RWPE1 (cell line): Measurements from ENCODE around the gene SLC7A7.

Source experiments
- CTCF ChIA-PET: fragments of 350-600 bp; sonication (Branson Sonifier 250); formaldehyde crosslinking; extraction: SDS; loops from one replicate; lab custom pipeline; 2021; lab: Yijun Ruan, JAX
- POLR2A ChIA-PET: fragments of 400-600 bp; formaldehyde crosslinking; extraction: SDS; loops from one replicate; lab custom pipeline; 2020; ENCODE audit warnings: antibody characterized with exemption; ENCODE audit not compliant: low non-redundant PET; lab: Yijun Ruan, JAX
- DNase-seq: peaks from one replicate; pipeline ENCODE4 v3.0.0; 2012; ENCODE audit warnings: low spot score
- H3K27ac ChIP-seq: fragments of 450-650 bp; 2 replicates; pipeline ENCODE4 v1.5.1; 2017
- TF ChIP-seq, protein P1 (sequence below): fragments of 450-650 bp; conservative IDR thresholded peaks from 2 replicates; pipeline ENCODE4 v1.5.1; 2017; ENCODE audit warnings: low read depth, mild to moderate bottlenecking

SLC7A7 gene

DNA sequence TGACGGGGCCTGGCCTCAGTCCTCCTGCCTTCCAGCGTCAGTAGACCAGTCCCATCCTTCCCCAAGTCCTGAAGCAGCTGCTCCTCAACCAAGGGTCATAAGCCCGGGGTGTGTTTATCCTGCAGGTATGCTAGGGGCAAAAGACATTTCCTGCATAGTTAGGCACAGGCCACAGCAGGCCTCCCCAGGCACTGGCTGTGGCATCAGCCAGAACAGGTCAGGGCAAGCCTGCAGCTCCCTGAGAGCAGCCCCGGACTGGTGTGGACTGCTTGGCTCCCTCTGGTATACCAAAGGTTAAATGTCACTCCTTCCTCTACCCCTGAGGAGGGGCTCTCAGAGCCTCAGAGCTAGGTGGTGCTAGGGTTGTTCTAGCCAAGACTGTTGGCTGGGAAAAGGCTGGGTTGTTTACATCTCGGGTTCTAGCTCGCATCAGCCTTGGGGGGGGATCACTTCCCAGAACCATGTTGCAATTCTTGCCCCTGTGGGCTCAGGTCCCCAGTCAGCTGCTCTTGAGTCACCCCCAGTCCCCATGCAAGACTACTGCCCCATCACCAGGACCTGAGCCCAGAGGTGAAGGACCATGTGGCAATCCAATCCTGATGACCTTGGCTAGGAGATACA is 24.0 kb upstream of the SLC7A7 start:
- H3K27ac ChIP-seq: peak overlapping the region; percentile 99
- ChIA-PET CTCF (interaction anchor here (0.5 to 2.9 kb wide), 5 partner anchors 13 to 34 kb away, joined by 3 to 18 read pairs (median 3); no protein-coding TSS in a partner anchor), POLR2A (interaction anchor here (0.6 to 2.6 kb wide), 6 partner anchors 9 to 142 kb away, joined by 3 to 19 read pairs (median 5); no protein-coding TSS in a partner anchor)
- TF ChIP-seq, protein P1, sequence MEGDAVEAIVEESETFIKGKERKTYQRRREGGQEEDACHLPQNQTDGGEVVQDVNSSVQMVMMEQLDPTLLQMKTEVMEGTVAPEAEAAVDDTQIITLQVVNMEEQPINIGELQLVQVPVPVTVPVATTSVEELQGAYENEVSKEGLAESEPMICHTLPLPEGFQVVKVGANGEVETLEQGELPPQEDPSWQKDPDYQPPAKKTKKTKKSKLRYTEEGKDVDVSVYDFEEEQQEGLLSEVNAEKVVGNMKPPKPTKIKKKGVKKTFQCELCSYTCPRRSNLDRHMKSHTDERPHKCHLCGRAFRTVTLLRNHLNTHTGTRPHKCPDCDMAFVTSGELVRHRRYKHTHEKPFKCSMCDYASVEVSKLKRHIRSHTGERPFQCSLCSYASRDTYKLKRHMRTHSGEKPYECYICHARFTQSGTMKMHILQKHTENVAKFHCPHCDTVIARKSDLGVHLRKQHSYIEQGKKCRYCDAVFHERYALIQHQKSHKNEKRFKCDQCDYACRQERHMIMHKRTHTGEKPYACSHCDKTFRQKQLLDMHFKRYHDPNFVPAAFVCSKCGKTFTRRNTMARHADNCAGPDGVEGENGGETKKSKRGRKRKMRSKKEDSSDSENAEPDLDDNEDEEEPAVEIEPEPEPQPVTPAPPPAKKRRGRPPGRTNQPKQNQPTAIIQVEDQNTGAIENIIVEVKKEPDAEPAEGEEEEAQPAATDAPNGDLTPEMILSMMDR: no peak
- peak; percentile 85 for DNase-seq

DNA sequence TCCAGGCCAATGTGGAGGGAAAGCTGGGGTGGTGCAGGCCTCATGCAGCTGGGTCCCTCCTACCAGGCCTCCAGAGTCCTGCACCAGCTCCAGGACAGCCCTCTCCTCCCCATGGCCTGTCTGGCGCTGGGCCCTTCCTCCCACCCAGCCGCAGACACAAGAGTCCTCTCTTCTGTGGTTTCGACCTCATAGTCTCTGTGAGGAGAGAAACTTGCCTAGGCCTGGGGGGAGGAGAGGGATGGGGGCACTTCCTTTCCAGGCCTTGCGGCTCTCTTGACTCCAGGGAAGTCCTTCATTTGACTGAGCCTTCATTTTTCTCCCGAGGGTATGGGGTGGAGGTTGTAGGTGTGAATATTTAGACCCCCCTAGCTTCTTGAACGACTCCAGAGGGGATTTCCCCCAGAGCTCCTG is 23.4 kb upstream of the SLC7A7 start:
- no peak for DNase-seq
- TF ChIP-seq, protein P1: no peak
- CTCF ChIA-PET: interaction anchor here (0.5 to 2.9 kb wide), 6 partner anchors 12 to 126 kb away, joined by 3 to 18 read pairs (median 6); no protein-coding TSS in a partner anchor
- POLR2A ChIA-PET: interaction anchor here (0.6 to 2.6 kb wide), 6 partner anchors 8 to 143 kb away, joined by 3 to 19 read pairs (median 6); no protein-coding TSS in a partner anchor
- H3K27ac ChIP-seq: peak overlapping the region; percentile 99

DNA sequence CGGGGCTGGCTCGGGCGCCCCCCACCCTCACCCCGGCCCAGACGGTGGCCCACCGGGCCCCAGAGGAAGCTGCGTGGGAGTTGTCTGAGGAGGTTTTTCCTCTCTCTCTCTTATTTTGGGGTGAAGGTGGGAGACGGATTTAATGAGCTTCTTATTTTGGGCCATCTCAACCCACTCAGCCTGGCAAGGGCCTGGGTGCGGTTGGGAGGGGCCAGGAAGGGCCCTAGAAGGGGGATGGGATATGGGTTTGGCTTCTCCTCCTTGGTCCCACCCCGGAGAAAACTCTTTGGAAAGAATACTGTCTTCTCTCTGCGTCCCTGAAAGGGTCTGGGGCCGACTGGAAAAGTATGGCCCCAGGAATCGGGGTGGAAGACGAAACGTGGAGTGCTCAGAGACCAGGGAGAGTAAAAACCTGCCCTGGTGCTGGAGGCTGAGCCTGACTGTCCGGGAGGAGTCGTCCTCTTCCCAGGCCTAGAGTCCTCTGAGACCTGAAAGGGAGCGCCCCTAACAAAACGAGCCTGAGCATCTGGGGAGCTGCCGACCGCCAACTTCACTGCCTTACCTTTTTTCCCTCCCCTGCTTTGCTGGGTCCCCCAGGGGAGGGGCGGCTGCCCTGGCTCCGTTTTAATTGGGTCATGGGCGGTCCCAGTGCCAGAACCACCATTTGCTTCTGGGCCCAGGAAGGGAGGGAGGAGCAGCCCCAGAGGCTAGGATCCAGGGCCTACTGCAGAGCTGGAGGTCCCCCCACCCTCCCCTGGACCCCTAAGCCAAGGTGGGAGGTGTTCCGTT is 22.7 kb upstream of the SLC7A7 start:
- peak overlapping the region; percentile 99 for H3K27ac ChIP-seq
- TF ChIP-seq, protein P1: no peak
- ChIA-PET POLR2A (interaction anchor here (0.6 to 2.6 kb wide), 5 partner anchors 10 to 73 kb away, joined by 4 to 19 read pairs (median 6); partner anchors contain the start of gene OXA1L), CTCF (interaction anchor here (0.6 to 2.9 kb wide), 5 partner anchors 15 to 125 kb away, joined by 3 to 18 read pairs (median 8); no protein-coding TSS in a partner anchor)
- DNase-seq: peak; percentile 69

DNA sequence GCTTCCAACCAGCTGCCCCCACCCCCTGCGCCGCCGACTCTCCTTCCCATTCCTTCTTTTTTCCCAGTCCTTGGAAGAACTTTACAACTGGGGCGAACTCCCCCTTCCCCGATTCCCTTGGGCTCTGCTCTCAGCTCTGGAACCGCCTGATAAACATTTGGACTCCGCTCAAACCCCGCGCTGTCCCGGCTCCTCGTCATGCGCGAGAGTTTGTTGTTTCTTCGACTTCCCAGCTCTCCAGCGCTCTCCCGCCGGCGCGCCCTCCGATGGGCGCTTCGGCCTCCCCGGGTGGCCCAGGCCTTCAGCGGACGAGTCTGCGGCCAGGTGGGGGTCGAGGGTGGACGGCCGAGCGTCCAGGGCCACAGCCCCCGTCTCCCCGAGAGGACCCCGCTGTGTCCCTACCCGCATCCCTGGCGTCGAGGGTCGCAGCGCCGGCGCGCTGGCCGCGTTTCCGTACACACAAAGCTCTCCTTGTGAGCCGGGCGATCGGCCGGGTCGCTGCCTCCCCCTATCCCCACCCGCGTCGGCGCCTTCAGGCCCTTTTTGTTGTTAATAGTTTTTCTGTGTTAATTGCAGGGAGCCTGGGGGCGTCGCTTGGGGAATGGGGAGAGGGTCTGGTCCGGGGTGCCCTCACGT is 22.0 kb upstream of the SLC7A7 start:
- DNase-seq: no peak
- ChIA-PET POLR2A (interaction anchor here (1.3 to 2.6 kb wide), 3 partner anchors 11 to 71 kb away, joined by 4 to 19 read pairs (median 9); partner anchors contain the start of gene OXA1L), CTCF (interaction anchor here (0.6 to 2.9 kb wide), 7 partner anchors 13 to 349 kb away, joined by 3 to 18 read pairs (median 4); no protein-coding TSS in a partner anchor)
- TF ChIP-seq, protein P1: no peak
- peak overlapping the region; percentile 99 for H3K27ac ChIP-seq

DNA sequence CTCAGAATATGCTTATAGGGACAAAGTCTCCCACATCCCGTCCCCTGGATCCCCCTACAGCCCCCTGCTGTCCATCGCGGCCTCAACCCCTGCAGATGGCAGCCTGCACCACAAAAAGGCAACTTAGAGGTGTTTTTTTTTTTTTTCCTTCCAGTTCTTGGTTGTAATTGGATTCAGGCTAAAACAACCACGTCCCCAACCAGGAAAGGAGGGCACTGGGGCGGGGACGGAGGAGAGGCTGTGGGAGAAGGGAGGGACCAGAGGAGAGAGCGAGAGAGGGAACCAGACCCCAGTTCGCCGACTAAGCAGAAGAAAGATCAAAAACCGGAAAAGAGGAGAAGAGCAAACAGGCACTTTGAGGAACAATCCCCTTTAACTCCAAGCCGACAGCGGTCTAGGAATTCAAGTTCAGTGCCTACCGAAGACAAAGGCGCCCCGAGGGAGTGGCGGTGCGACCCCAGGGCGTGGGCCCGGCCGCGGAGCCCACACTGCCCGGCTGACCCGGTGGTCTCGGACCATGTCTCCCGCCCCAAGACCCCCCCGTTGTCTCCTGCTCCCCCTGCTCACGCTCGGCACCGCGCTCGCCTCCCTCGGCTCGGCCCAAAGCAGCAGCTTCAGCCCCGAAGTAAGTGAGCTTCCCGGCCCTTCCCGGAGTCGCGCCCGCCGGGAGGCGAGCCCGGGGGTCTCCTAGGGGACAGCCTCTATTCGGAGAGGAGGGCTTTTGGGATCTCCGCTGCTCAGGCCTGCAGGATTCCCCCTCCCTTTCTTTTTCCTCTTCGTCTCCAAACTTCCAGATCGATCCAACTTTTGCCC is 21.3 kb upstream of the SLC7A7 start, which contains the start of gene MMP14:
TSS of gene MMP14 (plus strand) at position 285 of the 813 bp plus-strand sequence. CDS start at position 518, 233 bp downstream.
- peak within 1 kb of the TSS; percentile 99 for H3K27ac ChIP-seq
- peak; percentile 59 for DNase-seq
- CTCF ChIA-PET: interaction anchor here (0.6 to 2.9 kb wide), 10 partner anchors 8 to 534 kb away, joined by 3 to 18 read pairs (median 4); no protein-coding TSS in a partner anchor

More for the DNA sequence above, 21.3 kb upstream of the SLC7A7 start, which contains the start of gene MMP14:
- POLR2A ChIA-PET: interaction anchor here (1.3 kb wide), 1 partner anchor 70 kb away, joined by 4 read pairs; the partner anchor contains the start of gene OXA1L
- TF ChIP-seq, protein P1: no peak; the same call in 1 of the 2 replicates
